Adrenal gland (tissue), 12 donors: ENCODE measurements around the gene SNAI3. TPM values are rescaled to one million over a fixed set of nuclear protein-coding genes. Genes with fewer than 3 reads are reported as not detected.

Experiments used
- DNase-seq, 7 donors: peaks; one replicate each; pipeline ENCODE4 v3.0.0-alpha.2; 2019 to 2020
- H3K27ac ChIP-seq, 5 donors: fragments of 200-600 bp; sonication (generic) in 4 of 5; 1 replicate in 3 of 5; 2 replicates in 2 of 5; pipeline versions ENCODE4 v1.5.1 to v1.8.0; 2016 to 2020; ENCODE audit warnings: mild to moderate bottlenecking in 1 of 5
- H3K27me3 ChIP-seq: fragments of 200-600 bp; 2 replicates; pipeline ENCODE4 v1.8.0; 2021
- H3K36me3 ChIP-seq, 2 donors: fragments of 200-600 bp; replicated peaks in 1 of 2; 1 replicate in 1 of 2; 2 replicates in 1 of 2; pipeline versions ENCODE4 v1.5.1 to v1.8.0; 2018 to 2022
- H3K4me1 ChIP-seq, 2 donors: fragments of 200-600 bp; replicated peaks in 1 of 2; 1 replicate in 1 of 2; 2 replicates in 1 of 2; pipeline versions ENCODE4 v1.5.1 to v1.8.0; 2018 to 2021
- H3K4me3 ChIP-seq, 4 donors: fragments of 200-600 bp; sonication (generic) in 3 of 4; one replicate each; pipeline ENCODE4 v1.5.1; 2016 to 2018
- H3K9me3 ChIP-seq, 3 donors: fragments of 200-600 bp; sonication (generic) in 1 of 3; replicated peaks in 1 of 3; 1 replicate in 2 of 3; 2 replicates in 1 of 3; pipeline versions ENCODE4 v1.5.1 to v1.8.0; 2016 to 2021
- POLR2A ChIP-seq, 2 donors: fragments of 450-650 bp; IDR thresholded peaks; one replicate each; pipeline ENCODE4 v1.6.1; 2017; ENCODE audit warnings: antibody characterized with exemption in 2 of 2, mild to moderate bottlenecking in 2 of 2, moderate library complexity in 1 of 2
- WGBS, 4 donors: extraction: QIAGEN DNeasy Blood & Tissue Kit in 2 of 4; methylation state at CpG; one replicate each; pipeline versions ENCODE4 v1.1.5 to v1.1.7; 2013 to 2017; 5-methylcytosine and 5-hydroxymethylcytosine counted together
- intact Hi-C, 2 donors: fragments of 100-400 bp; cut with DNase I; formaldehyde crosslinking; loops; one replicate each; pipeline versions ENCODE4 v1.14.1 to v1.15.0; 2022 to 2023
- polyA plus RNA-seq, 3 donors: library from polyadenylated mRNA; stranded (reverse); fragments of 200-250 nt in 2 of 3; fragments of 350-450 nt in 1 of 3; fragmentation: Illumina TruSeq in 1 of 3; extraction: RNeasy Lipid Tissue Mini Kit (QIAGEN cat#74804) in 1 of 3; gene quantifications; one replicate each; pipeline ENCODE4 v1.2.3, GENCODE V29; 2013 to 2014
- total RNA-seq, 9 donors: library from RNA; depleted of rRNA in 4 of 9; stranded (reverse); fragments of >200 nt in 4 of 9; fragments of 120-200 nt in 1 of 9; fragmentation: NEBNext Ultra II Directional in 1 of 9; extraction: Animal tissue kit (Norgen Biotek cat#: 25700) in 1 of 9; gene quantifications; one replicate each; pipeline versions ENCODE4 v1.1.0 to v1.2.4, GENCODE V29; 2013 to 2023
- TF ChIP-seq, protein P1 (sequence below), 6 experiments: fragments of 450-650 bp in 4 of 6; fragments of 200-600 bp in 2 of 6; sonication (generic) in 1 of 6; IDR thresholded peaks; 1 replicate in 5 of 6; 2 replicates in 1 of 6; pipeline versions ENCODE4 v1.5.1 to v1.8.0; 2016 to 2021; ENCODE audit warnings: antibody characterized with exemption in 6 of 6, mild to moderate bottlenecking in 2 of 6, moderate library complexity in 1 of 6
- donor health status: healthy with polysubstance abuse.
- donor health status: Bipolar disorder and iron deficiency.
- donor health status: DM: yes; HTN: yes; CAD: no.
- donor health status: DM: no; HTN: no; CAD: no.
- donor health status: DM: no; HTN: no; CAD: no.
- donor health status: DM: yes; HTN: yes; CAD: no.

Gene SNAI3
- total and polyA plus RNA-seq, 12 donors: 0.06 to 2.1 (median 0.51) TPM; not detected in 2

DNA sequence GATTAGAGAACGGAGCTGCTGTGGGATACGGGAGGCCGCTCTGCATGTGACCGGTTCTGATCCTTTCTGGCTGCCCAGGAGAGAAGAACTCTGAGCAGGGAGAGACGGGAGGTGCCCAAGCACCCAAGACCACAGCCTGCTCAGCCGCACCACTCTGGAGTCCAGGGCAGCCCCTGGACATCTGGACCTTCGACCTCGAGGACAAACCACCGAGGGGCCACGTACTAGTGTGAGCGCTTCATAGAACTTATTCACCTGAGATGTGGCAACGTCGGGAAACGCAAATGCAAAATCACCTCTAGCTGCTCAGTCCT, 14.0 kb upstream of the SNAI3 start:
- 64 to 69% (median 66%) methylated on average over 10 to 14 of the region's 14 CpGs for whole genome bisulfite sequencing, 4 donors
- no peak overlapping the region for H3K4me3 ChIP-seq
- TF ChIP-seq, protein P1, sequence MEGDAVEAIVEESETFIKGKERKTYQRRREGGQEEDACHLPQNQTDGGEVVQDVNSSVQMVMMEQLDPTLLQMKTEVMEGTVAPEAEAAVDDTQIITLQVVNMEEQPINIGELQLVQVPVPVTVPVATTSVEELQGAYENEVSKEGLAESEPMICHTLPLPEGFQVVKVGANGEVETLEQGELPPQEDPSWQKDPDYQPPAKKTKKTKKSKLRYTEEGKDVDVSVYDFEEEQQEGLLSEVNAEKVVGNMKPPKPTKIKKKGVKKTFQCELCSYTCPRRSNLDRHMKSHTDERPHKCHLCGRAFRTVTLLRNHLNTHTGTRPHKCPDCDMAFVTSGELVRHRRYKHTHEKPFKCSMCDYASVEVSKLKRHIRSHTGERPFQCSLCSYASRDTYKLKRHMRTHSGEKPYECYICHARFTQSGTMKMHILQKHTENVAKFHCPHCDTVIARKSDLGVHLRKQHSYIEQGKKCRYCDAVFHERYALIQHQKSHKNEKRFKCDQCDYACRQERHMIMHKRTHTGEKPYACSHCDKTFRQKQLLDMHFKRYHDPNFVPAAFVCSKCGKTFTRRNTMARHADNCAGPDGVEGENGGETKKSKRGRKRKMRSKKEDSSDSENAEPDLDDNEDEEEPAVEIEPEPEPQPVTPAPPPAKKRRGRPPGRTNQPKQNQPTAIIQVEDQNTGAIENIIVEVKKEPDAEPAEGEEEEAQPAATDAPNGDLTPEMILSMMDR (IDR thresholded peaks at IDR 0.05): no peak
- TF ChIP-seq POLR2A (IDR thresholded peaks at IDR 0.05): no peak
- intact Hi-C loops: no loop called here
- H3K9me3 ChIP-seq: no peaks in the 10 kb centered on the region
- H3K4me1 ChIP-seq: peaks cover 21 to 38% of the 10 kb centered on the region in 2 donors
- H3K27ac ChIP-seq: peak overlapping the region in 3 of 5 donors; percentile 60 to 77 (median 60)
- no peaks in the 10 kb centered on the region for H3K27me3 ChIP-seq
- peaks cover 0 to 40% of the 10 kb centered on the region in 2 donors for H3K36me3 ChIP-seq
- DNase-seq: no peak

DNA sequence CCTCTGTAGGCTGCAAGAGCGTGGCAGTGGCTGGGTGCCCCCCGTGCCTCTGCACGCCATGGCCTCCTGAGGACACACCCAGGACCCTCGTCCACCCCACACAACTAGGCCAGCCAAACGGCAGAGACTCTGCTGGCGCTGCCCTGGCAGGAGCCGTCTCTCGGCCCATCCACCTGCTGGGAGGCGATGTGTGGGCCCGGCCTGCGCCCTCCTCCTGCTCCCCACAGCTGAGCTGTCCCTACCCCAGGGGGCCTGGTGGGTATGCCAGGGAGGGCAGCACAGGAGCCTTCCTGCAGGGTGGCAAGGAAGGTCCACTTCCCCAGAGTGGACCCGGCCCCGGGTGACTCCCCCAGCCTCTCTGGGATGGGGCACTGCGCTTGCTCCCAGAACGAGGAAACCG, 12.9 kb upstream of the SNAI3 start:
- Histone ChIP-seq H3K4me1 (peaks cover 16 to 27% of the 10 kb centered on the region in 2 donors), H3K9me3 (no peaks in the 10 kb centered on the region), H3K27me3 (no peaks in the 10 kb centered on the region), H3K27ac (no peak overlapping the region), H3K36me3 (peaks cover 0 to 40% of the 10 kb centered on the region in 2 donors), H3K4me3 (no peak overlapping the region)
- TF ChIP-seq, protein P1 (IDR thresholded peaks at IDR 0.05): no peak
- TF ChIP-seq POLR2A (IDR thresholded peaks at IDR 0.05): no peak
- 88 to 97% (median 92%) methylated on average over 5 to 16 of the region's 16 CpGs for WGBS, 4 donors
- intact Hi-C loops: no loop called here
- DNase-seq: no peak

DNA sequence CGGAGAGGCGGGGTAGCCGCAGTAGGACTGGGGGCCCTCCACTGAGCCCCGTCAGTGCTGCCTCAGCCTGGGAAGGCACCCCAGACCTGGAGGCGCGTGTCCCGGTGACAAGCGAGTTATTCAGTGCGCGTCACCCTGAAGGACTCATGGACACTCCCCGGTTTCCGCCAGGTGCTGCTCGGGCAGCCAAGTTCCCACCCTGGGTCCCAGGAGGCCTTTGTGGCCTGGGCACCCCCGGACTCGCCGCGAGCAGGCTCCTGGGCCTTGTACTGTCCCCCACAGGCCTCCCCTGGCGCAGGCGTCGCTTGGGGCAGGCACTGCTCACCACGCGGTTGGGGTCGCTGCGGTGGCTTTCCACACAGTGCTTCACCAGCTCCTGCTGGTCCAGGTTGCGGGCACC, 12.3 kb upstream of the SNAI3 start:
- Histone ChIP-seq H3K27ac (no peak overlapping the region), H3K36me3 (peaks cover 0 to 40% of the 10 kb centered on the region in 2 donors), H3K4me1 (peaks cover 16 to 25% of the 10 kb centered on the region in 2 donors), H3K4me3 (no peak overlapping the region), H3K9me3 (no peaks in the 10 kb centered on the region), H3K27me3 (no peaks in the 10 kb centered on the region)
- WGBS, 4 donors: 90 to 97% (median 95%) methylated on average over 22 to 25 of the region's 25 CpGs; no CpG with 5 or more reads in 1 of the 4 donors
- intact Hi-C loops: no loop called here
- TF ChIP-seq, protein P1 (IDR thresholded peaks at IDR 0.05): no peak
- no peak for TF ChIP-seq POLR2A (IDR thresholded peaks at IDR 0.05)
- no peak for DNase-seq

DNA sequence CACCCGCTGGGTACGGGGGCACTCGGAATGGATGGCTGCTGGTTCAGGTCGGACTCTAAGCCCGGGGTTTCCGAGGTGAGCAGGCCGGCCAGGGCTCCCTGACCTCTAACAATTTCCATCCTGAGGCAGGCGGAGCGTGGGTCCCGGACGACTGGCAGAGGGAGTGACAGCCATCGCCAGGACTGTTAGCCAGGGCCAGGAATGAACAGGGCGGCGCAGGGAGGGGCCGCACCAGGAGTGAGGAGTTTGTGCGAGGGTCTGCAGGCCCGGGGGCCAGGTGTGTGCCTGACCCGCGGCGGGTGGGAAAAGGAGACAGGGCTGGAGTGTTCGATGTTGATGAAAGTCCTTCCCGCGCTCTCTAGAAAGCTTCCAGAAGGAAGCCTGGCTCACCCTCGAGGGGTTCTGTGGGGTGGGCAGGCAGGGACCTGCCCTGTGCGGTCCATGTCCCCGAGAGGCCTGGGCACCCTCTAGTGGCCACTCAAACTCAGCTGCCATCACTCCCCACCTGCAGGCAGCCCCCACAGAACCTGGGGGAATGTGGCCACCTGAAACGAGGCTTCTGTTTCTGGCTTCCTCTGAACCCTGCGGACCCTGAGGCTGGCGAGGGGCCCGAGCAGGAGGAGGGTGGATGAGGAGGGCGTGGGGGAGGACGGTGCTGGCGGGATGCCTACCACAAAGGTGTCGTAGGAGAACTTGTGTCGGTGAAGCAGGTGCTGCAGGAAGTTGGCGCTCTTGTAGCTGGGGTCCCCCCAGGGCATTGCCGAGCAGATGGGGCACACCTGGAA, 11.7 kb upstream of the SNAI3 start:
- no peak overlapping the region for H3K4me3 ChIP-seq
- TF ChIP-seq POLR2A (IDR thresholded peaks at IDR 0.05): no peak
- TF ChIP-seq, protein P1 (IDR thresholded peaks at IDR 0.05): peak in 3 of 6 experiments; percentile 13 to 26 (median 22)
- no peaks in the 10 kb centered on the region for H3K9me3 ChIP-seq
- DNase-seq: no peak
- H3K27ac ChIP-seq: peak overlapping the region in 1 of 5 donors; percentile 69
- H3K27me3 ChIP-seq: no peaks in the 10 kb centered on the region
- intact Hi-C loops: no loop called here
- H3K36me3 ChIP-seq: peaks cover 0 to 40% of the 10 kb centered on the region in 2 donors
- H3K4me1 ChIP-seq: peaks cover 16 to 22% of the 10 kb centered on the region in 2 donors
- 81 to 86% (median 84%) methylated on average over 31 to 37 of the region's 37 CpGs for WGBS, 4 donors
